ENCODE results near the gene DNLZ. TPM values are rescaled to one million over a fixed set of nuclear protein-coding genes. Genes with fewer than 3 reads are reported as not detected.

Gene DNLZ
- total and polyA plus RNA-seq, 9 of the 15 experiments (the other 6 are each of a cell fraction or from before 2014, with no cell fraction given) = 0.17 to 44.6 (median 3.4) TPM

GRCh38 chr9:136339173-136339957 is 24.2 kb downstream of the DNLZ start (continued):
- TF ChIP-seq AFF1 (IDR thresholded peaks at IDR 0.05; ENCODE audit: low read depth in 1 of 2, partially characterized antibody in 2 of 2) (no peak), NCOA1 (IDR thresholded peaks at IDR 0.05; ENCODE audit: low read depth) (no peak), SMAD4 (CRISPR knock-in tag; conservative IDR thresholded peaks at IDR 0.05) (no peak), ZSCAN29 (IDR thresholded peaks at IDR 0.05) (no peak), KDM2B (CRISPR knock-in tag; IDR thresholded peaks at IDR 0.05) (0 out of 2 replicates have a peak, but pooled peaks have one; percentile 71), CLOCK (CRISPR knock-in tag; IDR thresholded peaks at IDR 0.05; ENCODE audit: borderline replicate concordance) (no peak), CTCF (IDR thresholded peaks at IDR 0.05 in 2 of 3, conservative IDR thresholded peaks at IDR 0.05 in 1 of 3; ENCODE audit: insufficient read depth in 2 of 3, low read depth in 1 of 3, low read length in 3 of 3) (peak; percentile 94 to 97 (median 95)), MAX (CRISPR knock-in tag; IDR thresholded peaks at IDR 0.05) (no peak), DEAF1 (CRISPR knock-in tag; IDR thresholded peaks at IDR 0.05) (peak; percentile 64), HCFC1 (IDR thresholded peaks at IDR 0.05; ENCODE audit: low read depth, low read length) (0 out of 2 replicates have a peak, but pooled peaks have one; percentile 12), SMC3 (conservative IDR thresholded peaks at IDR 0.05; ENCODE audit: insufficient read depth, low read depth, low read length) (peak; percentile 89), RAD21 (CRISPR knock-in tag; conservative IDR thresholded peaks at IDR 0.05 in 1 of 2, IDR thresholded peaks at IDR 0.05 in 1 of 2) (peak; percentile 80 to 82), TAF7 (tag; IDR thresholded peaks at IDR 0.05) (no peak), MAZ (CRISPR knock-in tag; conservative IDR thresholded peaks at IDR 0.05 in 1 of 2, IDR thresholded peaks at IDR 0.05 in 1 of 2) (peak; percentile 55 to 67; a peak in 3 of 4 replicates), SRF (CRISPR knock-in tag; IDR thresholded peaks at IDR 0.05) (peak in 1 of 2 experiments; percentile 65; a peak in 1 of 4 replicates)

Measured in K562 (cell line).